GM21717 (cell line): ENCODE measurements around the gene AADAT.
A peak's percentile ranks its signal among the peaks of the same experiment; 100 is the strongest.

ENCODE experiments used
- ATAC-seq: cut with Tn5 transposase; IDR thresholded peaks from one replicate; pipeline ENCODE4 v1.9.1; 2021; ENCODE audit warnings: mild to moderate bottlenecking, moderate library complexity; ENCODE audit not compliant: unreplicated experiment

Gene AADAT

DNA sequence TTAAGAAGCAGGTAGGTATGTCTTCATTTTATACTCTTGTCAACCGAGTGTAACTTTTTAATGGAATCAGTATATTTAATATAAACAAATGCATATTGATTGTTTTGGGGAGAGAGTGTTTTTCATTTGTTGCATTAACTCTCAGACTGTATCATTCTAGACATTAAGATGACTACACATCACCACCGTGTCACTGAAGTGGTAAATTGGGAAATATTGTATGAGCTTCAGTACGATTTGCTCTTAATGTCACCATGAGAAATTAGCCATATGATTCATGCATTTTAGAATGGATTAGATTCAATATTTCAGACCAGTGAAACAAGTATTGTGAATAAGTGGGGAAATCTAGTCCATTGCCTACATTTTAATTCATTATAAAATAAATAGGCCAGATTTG is 53.9 kb downstream of the AADAT start:
- ATAC-seq = no peak

GRCh38 chr4:170035231-170035630 is 54.5 kb downstream of the AADAT start:
- ATAC-seq = no peak

- no peak for ATAC-seq
Measured at GRCh38 chr4:170033999-170034398, 55.8 kb downstream of the AADAT start.

DNA sequence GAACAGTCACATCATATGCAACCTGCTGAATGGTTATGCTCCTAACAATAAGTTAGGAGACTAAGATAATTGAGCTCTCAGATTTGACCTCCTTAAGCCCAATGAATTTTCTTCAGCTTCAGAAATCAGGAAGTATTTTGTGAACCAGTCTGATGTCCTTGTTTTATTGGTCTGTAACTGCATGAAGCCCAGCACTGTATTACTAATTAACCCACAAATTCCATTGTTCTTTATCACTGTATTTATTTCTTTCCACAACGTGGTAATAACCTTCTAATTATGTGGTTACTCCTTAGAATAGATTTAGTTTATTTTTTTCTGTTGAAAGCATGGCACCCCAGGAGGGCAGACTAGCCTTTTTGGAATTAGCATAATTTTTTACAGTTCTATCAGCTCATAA is 59.6 kb downstream of the AADAT start:
- ATAC-seq = no peak

- peak; percentile 83 for ATAC-seq
Measured at GRCh38 chr4:170027181-170027829, 62.5 kb downstream of the AADAT start.

- ATAC-seq = peak; percentile 80
Measured at GRCh38 chr4:170026253-170027021, 63.3 kb downstream of the AADAT start, which contains the start of gene MFAP3L. TSS of gene MFAP3L (minus strand) at chr4:170026395. CDS start at chr4:170005877, 20,518 bp downstream.

GRCh38 chr4:170025523-170026252 is 64.1 kb downstream of the AADAT start:
- ATAC-seq = no peak

DNA sequence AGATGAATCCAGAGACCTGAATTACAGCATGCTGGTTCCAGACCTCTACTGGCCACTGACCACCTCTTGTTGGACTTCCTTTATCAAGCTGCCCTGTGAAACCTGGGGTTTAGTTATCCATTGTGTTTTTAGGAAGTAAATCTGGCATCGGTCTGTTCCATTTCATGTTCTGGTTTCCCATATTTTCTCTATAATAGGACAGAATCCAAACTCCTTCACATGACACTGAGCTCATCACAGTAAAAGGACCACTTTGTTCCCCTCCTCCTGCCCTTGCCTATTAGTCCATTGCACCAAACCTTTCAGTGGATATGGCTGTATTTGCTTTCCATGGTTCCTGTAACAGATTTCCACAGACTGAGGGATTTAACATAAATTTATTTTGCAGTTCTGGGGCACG is 67.5 kb downstream of the AADAT start:
- ATAC-seq = no peak

GRCh38 chr4:170017252-170017651 is 72.5 kb downstream of the AADAT start:
- no peak for ATAC-seq

DNA sequence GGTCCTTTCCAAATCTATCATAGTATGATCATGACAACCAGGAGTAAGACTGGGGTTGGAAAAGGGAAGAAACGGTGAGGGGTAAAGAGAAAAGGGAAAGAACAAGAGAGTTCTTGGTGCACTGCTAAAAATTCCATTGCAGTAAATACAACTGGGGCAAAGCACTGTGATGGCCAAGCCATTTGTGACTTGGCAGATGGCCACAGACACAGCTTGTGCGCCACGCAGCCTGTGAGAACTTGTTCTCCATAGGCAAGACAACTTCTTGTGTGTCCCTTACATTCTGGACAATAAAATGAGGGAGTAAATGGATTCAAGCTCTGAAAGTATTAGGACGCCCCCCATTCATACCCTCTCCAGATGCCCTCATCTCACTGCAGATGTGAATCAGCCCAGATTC is 74.5 kb downstream of the AADAT start:
- no peak for ATAC-seq

GRCh38 chr4:170014359-170015011 is 75.3 kb downstream of the AADAT start:
- no peak for ATAC-seq

DNA sequence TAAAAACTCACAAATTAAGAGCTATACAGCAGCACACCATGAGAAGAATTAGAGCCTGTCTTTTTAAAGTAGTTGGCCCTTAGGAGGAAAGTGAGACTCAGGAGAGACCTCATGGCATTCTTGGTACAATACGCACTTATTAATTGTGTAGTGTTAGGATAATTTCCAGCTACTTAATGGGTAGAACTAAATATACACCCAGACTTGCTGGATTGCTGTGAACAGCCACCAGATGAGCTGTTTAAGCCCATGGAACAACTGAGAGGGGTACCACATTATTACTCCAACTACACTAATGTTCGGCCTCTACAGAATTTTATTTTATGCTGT is 77.2 kb downstream of the AADAT start:
- no peak for ATAC-seq

DNA sequence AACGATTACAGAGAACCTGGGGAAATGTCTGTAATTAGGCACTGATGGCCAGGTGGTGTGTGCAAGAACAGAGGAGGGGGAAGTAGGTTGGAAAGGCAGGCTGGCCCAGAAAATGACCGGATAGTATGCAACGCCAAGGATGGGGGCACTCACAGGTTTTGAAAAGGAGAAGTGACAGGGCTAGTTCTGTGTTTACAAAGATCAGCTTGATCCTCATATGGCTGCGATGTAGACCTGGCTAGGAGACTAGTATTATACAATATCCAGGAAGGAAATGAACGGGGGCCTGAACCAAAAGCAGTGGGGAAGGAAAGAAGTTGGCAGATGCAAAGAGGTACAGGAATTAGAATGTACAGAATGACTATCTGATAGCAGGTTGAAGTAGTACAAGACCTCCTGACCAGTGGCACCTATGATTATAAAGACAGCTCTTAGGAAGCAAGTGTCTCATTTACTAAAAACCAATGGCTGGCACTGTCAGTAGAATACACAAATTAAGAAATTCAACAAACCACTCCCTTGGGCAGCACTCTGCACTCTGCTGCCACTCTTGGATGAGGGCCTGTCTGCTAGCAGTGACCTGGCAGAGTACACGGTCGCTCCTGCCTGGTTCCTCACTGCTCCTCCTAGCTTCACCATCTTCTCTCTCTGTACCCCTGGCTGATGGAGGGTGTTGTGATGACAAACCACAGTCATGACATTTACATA is 77.7 kb downstream of the AADAT start:
- ATAC-seq = no peak
